K562 (cell line): Measurements from ENCODE around the gene IL17RC. TPM values are rescaled to one million over a fixed set of nuclear protein-coding genes. Genes with fewer than 3 reads are reported as not detected.

Experiments used
- ATF1 ChIP-seq, 2 experiments: fragments of 450-650 bp in 1 of 2; IDR thresholded peaks; 2 replicates each; pipeline ENCODE4 v1.6.1; 2016; ENCODE audit warnings: missing compliant biosample characterization in 1 of 2, missing genetic modification characterization in 1 of 2
- ATF7 ChIP-seq: fragments of 450-650 bp; IDR thresholded peaks from 2 replicates; pipeline ENCODE4 v1.7.1; 2014; ENCODE audit warnings: mild to moderate bottlenecking, moderate library complexity
- BHLHE40 ChIP-seq: IDR thresholded peaks from 2 replicates; pipeline ENCODE4 v1.6.1; 2011; ENCODE audit warnings: low read length, improper control_type of control experiment
- BRCA1 ChIP-seq, 2 experiments: fragments of 450-650 bp in 1 of 2; sonication (generic) in 1 of 2; formaldehyde crosslinking in 1 of 2; IDR thresholded peaks; 2 replicates each; pipeline versions ENCODE4 v1.5.0 to v1.6.1; 2017 to 2020; ENCODE audit warnings: mild to moderate bottlenecking in 1 of 2, missing genetic modification reagents in 1 of 2
- CEBPG ChIP-seq, 3 experiments: fragments of 200-800 bp in 1 of 3; sonication (Bioruptor generic) in 1 of 3; sonication (generic) in 1 of 3; formaldehyde crosslinking in 1 of 3; IDR thresholded peaks in 2 of 3; conservative IDR thresholded peaks in 1 of 3; 2 replicates each; pipeline versions ENCODE4 v1.6.1 to v1.8.0; 2016 to 2022; ENCODE audit warnings: missing compliant biosample characterization in 2 of 3, missing genetic modification characterization in 2 of 3, mild to moderate bottlenecking in 1 of 3, missing genetic modification reagents in 1 of 3
- KAT8 ChIP-seq: fragments of 450-650 bp; IDR thresholded peaks from 2 replicates; pipeline ENCODE4 v1.6.1; 2016; ENCODE audit warnings: low read depth, mild to moderate bottlenecking
- KLF10 ChIP-seq: fragments of 250-450 bp; sonication (Bioruptor Pico); IDR thresholded peaks from 2 replicates; pipeline ENCODE4 v1.6.1; 2021; ENCODE audit warnings: matching md5 sums
- MCM3 ChIP-seq: fragments of 450-650 bp; IDR thresholded peaks from 2 replicates; pipeline ENCODE4 v1.6.1; 2016
- MCM5 ChIP-seq: fragments of 450-650 bp; IDR thresholded peaks from 2 replicates; pipeline ENCODE4 v1.6.1; 2016; ENCODE audit warnings: low read depth
- MEF2A ChIP-seq: IDR thresholded peaks from 2 replicates; pipeline ENCODE4 v1.6.1; 2011; ENCODE audit warnings: low read depth, mild to moderate bottlenecking, low read length, moderate library complexity; ENCODE audit not compliant: control insufficient read depth
- MYNN ChIP-seq, 2 experiments: sonication (generic); formaldehyde crosslinking in 1 of 2; IDR thresholded peaks; 2 replicates each; pipeline versions ENCODE4 v1.5.0 to v1.6.1; 2016 to 2020; ENCODE audit warnings: antibody characterized with exemption in 1 of 2, missing genetic modification reagents in 1 of 2
- OTX1 ChIP-seq: fragments of 450-650 bp; formaldehyde crosslinking; IDR thresholded peaks from 2 replicates; pipeline ENCODE4 v1.4.0; 2022; ENCODE audit warnings: mild to moderate bottlenecking
- PPARD ChIP-seq: fragments of 250-450 bp; sonication (Bioruptor Pico); IDR thresholded peaks from 2 replicates; pipeline ENCODE4 v1.8.0; 2022; ENCODE audit warnings: inconsistent platforms, mild to moderate bottlenecking, moderate library complexity
- RAD21 ChIP-seq, 2 experiments: fragments of 250-450 bp in 1 of 2; fragments of 450-650 bp in 1 of 2; sonication (Bioruptor Pico) in 1 of 2; formaldehyde crosslinking in 1 of 2; IDR thresholded peaks in 1 of 2; conservative IDR thresholded peaks in 1 of 2; 2 replicates each; pipeline versions ENCODE4 v1.4.0 to v1.8.0; 2020 to 2022; ENCODE audit warnings: mild to moderate bottlenecking in 2 of 2, moderate library complexity in 1 of 2
- RBFOX2 ChIP-seq: fragments of 200-400 bp; formaldehyde crosslinking; IDR thresholded peaks from 2 replicates; pipeline ENCODE4 v1.6.1; 2017; ENCODE audit warnings: low read depth, mild to moderate bottlenecking, low read length, moderate library complexity
- RFX1 ChIP-seq: fragments of 450-650 bp; IDR thresholded peaks from 2 replicates; pipeline ENCODE4 v1.6.1; 2016; ENCODE audit warnings: mild to moderate bottlenecking, moderate library complexity
- SMAD4 ChIP-seq: fragments of 250-450 bp; sonication (Bioruptor Pico); conservative IDR thresholded peaks from 2 replicates; pipeline ENCODE4 v1.8.0; 2021; ENCODE audit warnings: inconsistent platforms, mild to moderate bottlenecking, moderate library complexity
- SMARCA4 ChIP-seq: fragments of 450-650 bp; IDR thresholded peaks from 2 replicates; pipeline ENCODE4 v1.6.1; 2016
- STAT5B ChIP-seq: fragments of 250-450 bp; sonication (Bioruptor Pico); IDR thresholded peaks from 2 replicates; pipeline ENCODE4 v1.8.0; 2021; ENCODE audit warnings: mild to moderate bottlenecking, inconsistent platforms
- TAF9B ChIP-seq: fragments of 450-650 bp; IDR thresholded peaks from 2 replicates; pipeline ENCODE4 v1.6.1; 2018; ENCODE audit warnings: mild to moderate bottlenecking; ENCODE audit not compliant: partially characterized antibody
- TEAD2 ChIP-seq: fragments of 450-650 bp; IDR thresholded peaks from 2 replicates; pipeline ENCODE4 v1.6.1; 2016; ENCODE audit warnings: missing genetic modification characterization, control low read depth, missing compliant biosample characterization
- ZNF695 ChIP-seq: fragments of 450-650 bp; formaldehyde crosslinking; IDR thresholded peaks from 2 replicates; pipeline ENCODE4 v1.4.0; 2020; ENCODE audit warnings: mild to moderate bottlenecking, moderate library complexity
- ZNF717 ChIP-seq: fragments of 250-450 bp; sonication (Bioruptor Pico); IDR thresholded peaks from 2 replicates; pipeline ENCODE4 v1.5.0; 2021
- polyA plus RNA-seq, 8 experiments: library from polyadenylated mRNA; depleted of rRNA in 4 of 8; stranded (reverse) in 5 of 8; unstranded in 3 of 8; fragments of >200 nt; fragmentation: Nextera tagmentation in 2 of 8; fragmentation: Illumina TruSeq in 1 of 8; extraction: Ambion mirVana in 2 of 8; extraction: Trizol in 1 of 8; gene quantifications; 2 replicates each; pipeline versions ENCODE4 v1.2.1 to v1.2.3, GENCODE V29; 2011 to 2014; ENCODE audit warnings: inconsistent platforms in 1 of 8, missing spikeins in 1 of 8
- total RNA-seq, 7 experiments: library from RNA; depleted of rRNA in 6 of 7; stranded (reverse); fragments of >200 nt in 6 of 7; fragmentation: Illumina TruSeq in 2 of 7; extraction: Trizol in 2 of 7; gene quantifications; 2 replicates each; pipeline versions ENCODE4 v1.2.1 to v1.2.3, GENCODE V29; 2011 to 2021; ENCODE audit warnings: low replicate concordance in 1 of 7
- TF ChIP-seq, protein P1 (sequence below): sonication (generic); formaldehyde crosslinking; IDR thresholded peaks from 2 replicates; pipeline ENCODE4 v1.8.1; 2023; ENCODE audit warnings: missing genetic modification reagents, mild to moderate bottlenecking, borderline replicate concordance

The IL17RC gene
- total and polyA plus RNA-seq, 9 of the 15 experiments (the other 6 are each of a cell fraction or from before 2014, with no cell fraction given), result 0.15 to 11.4 (median 7.1) TPM; not detected in 1

DNA sequence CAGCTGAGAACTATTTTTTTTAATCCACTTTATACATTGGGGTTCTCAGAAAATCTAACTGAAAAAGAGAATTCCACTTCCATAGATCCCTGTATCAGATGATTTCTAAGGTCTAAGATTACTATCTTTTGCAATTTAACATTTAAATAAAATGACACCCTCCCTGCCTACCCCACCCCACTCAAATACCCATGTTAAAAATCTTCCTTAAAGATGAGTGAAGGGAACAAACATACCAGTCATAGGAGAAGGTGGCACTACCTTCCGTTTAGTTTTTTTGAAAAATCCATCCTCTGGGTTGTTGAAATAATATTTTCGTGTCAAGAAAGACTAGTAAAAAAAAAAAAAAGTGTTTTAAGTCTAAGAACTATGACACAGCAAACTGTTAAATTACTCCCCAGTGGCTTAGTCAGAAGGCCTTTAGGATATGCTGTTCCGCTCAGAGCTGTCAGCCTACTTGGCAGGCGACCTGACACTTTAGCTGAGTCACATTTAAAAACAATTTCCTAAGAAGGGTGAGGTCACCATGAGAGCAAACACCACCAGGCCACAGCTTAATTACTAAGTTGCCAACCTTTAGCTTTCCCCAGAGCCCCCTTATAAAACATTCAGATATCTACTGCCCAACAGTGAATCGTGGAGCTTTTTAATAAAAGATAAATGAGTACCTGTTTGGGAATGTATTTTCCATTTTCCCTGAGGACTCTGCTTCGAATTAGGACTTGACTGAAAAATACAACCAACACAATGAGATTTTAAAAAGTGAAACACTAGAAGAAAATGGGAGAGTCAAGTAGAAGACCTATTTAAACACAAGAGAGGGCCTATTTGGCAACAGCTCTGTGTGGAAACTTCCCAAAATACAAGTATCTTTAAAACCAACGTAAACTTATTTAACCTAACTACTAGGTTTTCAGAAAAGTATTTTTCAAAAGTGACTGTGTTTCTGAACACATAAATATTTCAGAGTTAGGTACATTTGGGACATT lies 60.1 kb downstream of the IL17RC start (continued):
- TF ChIP-seq KAT8, result no peak
- TF ChIP-seq RFX1, result no peak; the same call in 1 of the 2 replicates
- peak; percentile 25; the same call in 1 of the 2 replicates for TF ChIP-seq STAT5B (CRISPR knock-in tag)
- no peak; the same call in 1 of the 2 replicates for TF ChIP-seq KLF10 (CRISPR knock-in tag)
- TF ChIP-seq ATF7, result peak; percentile 98
- no peak for TF ChIP-seq MCM5
- peak; percentile 73 for TF ChIP-seq MYNN (IDR thresholded peaks at IDR 0.05)
- no peak for TF ChIP-seq MYNN (CRISPR knock-in tag; IDR thresholded peaks at IDR 0.05)
- TF ChIP-seq BHLHE40, result peak; percentile 94
- peak; percentile 64; the same call in 1 of the 2 replicates for TF ChIP-seq SMAD4 (CRISPR knock-in tag)
- peak; percentile 38 for TF ChIP-seq TEAD2 (tag)
- TF ChIP-seq MEF2A, result peak; percentile 48; the same call in 1 of the 2 replicates
- TF ChIP-seq PPARD (CRISPR knock-in tag), result no peak
- TF ChIP-seq RBFOX2, result peak; percentile 56
- no peak for TF ChIP-seq ZNF717
- TF ChIP-seq OTX1 (CRISPR knock-in tag), result no peak
- TF ChIP-seq RAD21 (CRISPR knock-in tag; conservative IDR thresholded peaks at IDR 0.05 in 1 of 2, IDR thresholded peaks at IDR 0.05 in 1 of 2), result 0 out of 4 replicates have a peak, but pooled peaks of 1 of the 2 experiments have one; percentile 13
- no peak for TF ChIP-seq ATF1 (CRISPR knock-in tag; IDR thresholded peaks at IDR 0.05)
- TF ChIP-seq ATF1 (tag; IDR thresholded peaks at IDR 0.05), result peak; percentile 79
- TF ChIP-seq SMARCA4, result peak; percentile 96
- no peak for TF ChIP-seq MCM3
- no peak; the same call in 1 of the 2 replicates for TF ChIP-seq CEBPG (CRISPR knock-in tag; IDR thresholded peaks at IDR 0.05)
- TF ChIP-seq CEBPG (tag; conservative IDR thresholded peaks at IDR 0.05 in 1 of 2, IDR thresholded peaks at IDR 0.05 in 1 of 2), result peak; percentile 64 to 72
- TF ChIP-seq BRCA1 (IDR thresholded peaks at IDR 0.05), result no peak
- TF ChIP-seq BRCA1 (CRISPR knock-in tag; IDR thresholded peaks at IDR 0.05), result no peak
- TF ChIP-seq, protein P1, sequence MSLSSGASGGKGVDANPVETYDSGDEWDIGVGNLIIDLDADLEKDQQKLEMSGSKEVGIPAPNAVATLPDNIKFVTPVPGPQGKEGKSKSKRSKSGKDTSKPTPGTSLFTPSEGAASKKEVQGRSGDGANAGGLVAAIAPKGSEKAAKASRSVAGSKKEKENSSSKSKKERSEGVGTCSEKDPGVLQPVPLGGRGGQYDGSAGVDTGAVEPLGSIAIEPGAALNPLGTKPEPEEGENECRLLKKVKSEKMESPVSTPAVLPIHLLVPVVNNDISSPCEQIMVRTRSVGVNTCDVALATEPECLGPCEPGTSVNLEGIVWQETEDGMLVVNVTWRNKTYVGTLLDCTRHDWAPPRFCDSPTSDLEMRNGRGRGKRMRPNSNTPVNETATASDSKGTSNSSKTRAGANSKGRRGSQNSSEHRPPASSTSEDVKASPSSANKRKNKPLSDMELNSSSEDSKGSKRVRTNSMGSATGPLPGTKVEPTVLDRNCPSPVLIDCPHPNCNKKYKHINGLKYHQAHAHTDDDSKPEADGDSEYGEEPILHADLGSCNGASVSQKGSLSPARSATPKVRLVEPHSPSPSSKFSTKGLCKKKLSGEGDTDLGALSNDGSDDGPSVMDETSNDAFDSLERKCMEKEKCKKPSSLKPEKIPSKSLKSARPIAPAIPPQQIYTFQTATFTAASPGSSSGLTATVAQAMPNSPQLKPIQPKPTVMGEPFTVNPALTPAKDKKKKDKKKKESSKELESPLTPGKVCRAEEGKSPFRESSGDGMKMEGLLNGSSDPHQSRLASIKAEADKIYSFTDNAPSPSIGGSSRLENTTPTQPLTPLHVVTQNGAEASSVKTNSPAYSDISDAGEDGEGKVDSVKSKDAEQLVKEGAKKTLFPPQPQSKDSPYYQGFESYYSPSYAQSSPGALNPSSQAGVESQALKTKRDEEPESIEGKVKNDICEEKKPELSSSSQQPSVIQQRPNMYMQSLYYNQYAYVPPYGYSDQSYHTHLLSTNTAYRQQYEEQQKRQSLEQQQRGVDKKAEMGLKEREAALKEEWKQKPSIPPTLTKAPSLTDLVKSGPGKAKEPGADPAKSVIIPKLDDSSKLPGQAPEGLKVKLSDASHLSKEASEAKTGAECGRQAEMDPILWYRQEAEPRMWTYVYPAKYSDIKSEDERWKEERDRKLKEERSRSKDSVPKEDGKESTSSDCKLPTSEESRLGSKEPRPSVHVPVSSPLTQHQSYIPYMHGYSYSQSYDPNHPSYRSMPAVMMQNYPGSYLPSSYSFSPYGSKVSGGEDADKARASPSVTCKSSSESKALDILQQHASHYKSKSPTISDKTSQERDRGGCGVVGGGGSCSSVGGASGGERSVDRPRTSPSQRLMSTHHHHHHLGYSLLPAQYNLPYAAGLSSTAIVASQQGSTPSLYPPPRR (CRISPR knock-in tag), result no peak
- TF ChIP-seq TAF9B, result peak; percentile 96
- TF ChIP-seq ZNF695, result no peak
